H1 (cell line): ENCODE measurements around the gene GPR162. TPM values are rescaled to one million over a fixed set of nuclear protein-coding genes. Genes with fewer than 3 reads are reported as not detected.

Source experiments
- CTCF ChIA-PET: fragments of 300-600 bp; sonication (Branson Sonifier 250); formaldehyde crosslinking; loops from one replicate; lab custom pipeline; 2021; ENCODE audit not compliant: partially characterized antibody; lab: Charles Lee
- POLR2A ChIA-PET: fragments of 300-600 bp; sonication (Branson Sonifier 250); formaldehyde crosslinking; loops from one replicate; lab custom pipeline; 2021; ENCODE audit warnings: inconsistent platforms; ENCODE audit not compliant: partially characterized antibody; lab: Charles Lee
- DNase-seq, 2 experiments: peaks; one replicate each; pipeline versions ENCODE4 v3.0.0 to v3.0.0-alpha.2; 2010 to 2022; ENCODE audit warnings: low spot score in 2 of 2, low read depth in 1 of 2, mixed read lengths in 1 of 2
- FAIRE-seq: peaks from 2 replicates; lab custom pipeline; 2011; peaks lifted over from hg19 to GRCh38; lab: Jason Lieb, UNC
- H2AFZ ChIP-seq: 2 replicates; pipeline ENCODE4 v1.8.1; 2012; ENCODE audit warnings: low read length, inconsistent platforms
- H2AK5ac ChIP-seq: 2 replicates; pipeline ENCODE4 v1.6.1; 2013; ENCODE audit warnings: low read depth, low read length
- H2BK120ac ChIP-seq: replicated peaks from 2 replicates; pipeline ENCODE3; 2013; ENCODE audit warnings: low read depth, low read length, inconsistent platforms
- H2BK12ac ChIP-seq: 2 replicates; pipeline ENCODE4 v1.6.1; 2013; ENCODE audit warnings: low read depth, low read length
- H2BK15ac ChIP-seq: 2 replicates; pipeline ENCODE4 v1.6.1; 2013; ENCODE audit warnings: low read length
- H2BK20ac ChIP-seq: 2 replicates; pipeline ENCODE4 v1.6.1; 2013; ENCODE audit warnings: low read length
- H2BK5ac ChIP-seq: 2 replicates; pipeline ENCODE4 v1.6.1; 2013; ENCODE audit warnings: low read depth, low read length
- H3K14ac ChIP-seq: 2 replicates; pipeline ENCODE4 v1.6.1; 2013; ENCODE audit warnings: inconsistent platforms; ENCODE audit not compliant: insufficient read length
- H3K18ac ChIP-seq: 2 replicates; pipeline ENCODE4 v1.6.1; 2013; ENCODE audit warnings: low read length; ENCODE audit errors: extremely low read depth
- H3K23ac ChIP-seq: 2 replicates; pipeline ENCODE4 v1.6.1; 2013; ENCODE audit warnings: inconsistent platforms; ENCODE audit not compliant: insufficient read length
- H3K23me2 ChIP-seq: 2 replicates; pipeline ENCODE4 v1.6.1; 2013; ENCODE audit warnings: low read depth, low read length
- H3K27ac ChIP-seq: 2 replicates; pipeline ENCODE4 v1.6.1; 2011; ENCODE audit warnings: low read depth, low read length, inconsistent platforms
- H3K27me3 ChIP-seq, 4 experiments: replicated peaks in 1 of 4; 1 replicate in 1 of 4; 2 replicates in 3 of 4; pipeline versions ENCODE4 v1.6.1 to v1.8.1; 2011 to 2013; ENCODE audit warnings: low read length in 3 of 4, mild to moderate bottlenecking in 3 of 4, inconsistent platforms in 2 of 4, mixed read lengths in 2 of 4, moderate library complexity in 1 of 4; ENCODE audit not compliant: control insufficient read depth in 3 of 4, insufficient read depth in 3 of 4; ENCODE audit errors: extremely low read depth in 1 of 4
- H3K36me3 ChIP-seq, 4 experiments: 2 replicates each; pipeline versions ENCODE4 v1.6.1 to v1.8.1; 2011 to 2013; ENCODE audit warnings: mild to moderate bottlenecking in 4 of 4, low read length in 3 of 4, moderate library complexity in 2 of 4, control low read depth in 1 of 4, inconsistent platforms in 1 of 4; ENCODE audit not compliant: insufficient read depth in 4 of 4, control insufficient read depth in 2 of 4
- H3K4ac ChIP-seq: replicated peaks from 2 replicates; pipeline ENCODE3; 2013; ENCODE audit warnings: low read length, low read depth, mixed read lengths, inconsistent platforms; ENCODE audit not compliant: insufficient read length
- H3K4me1 ChIP-seq, 4 experiments: replicated peaks in 1 of 4; 1 replicate in 1 of 4; 2 replicates in 3 of 4; pipeline versions ENCODE4 v1.6.1 to v1.8.1; 2011 to 2013; ENCODE audit warnings: low read length in 3 of 4, inconsistent platforms in 2 of 4, mixed read lengths in 1 of 4; ENCODE audit not compliant: insufficient read depth in 4 of 4, control insufficient read depth in 3 of 4
- H3K4me2 ChIP-seq, 2 experiments: 2 replicates each; pipeline versions ENCODE4 v1.6.1 to v1.8.1; 2011 to 2013; ENCODE audit warnings: low read depth in 2 of 2, low read length in 2 of 2, control low read depth in 1 of 2, inconsistent platforms in 1 of 2, mild to moderate bottlenecking in 1 of 2; ENCODE audit not compliant: insufficient read depth in 1 of 2
- H3K4me3 ChIP-seq, 4 experiments: fragments of 200-600, 300-600 bp in 1 of 4; sonication (generic), shearing (Covaris generic), sonication (Bioruptor Twin) in 1 of 4; 2 replicates each; pipeline versions ENCODE4 v1.5.1 to v1.8.1; 2011 to 2016; ENCODE audit warnings: low read length in 4 of 4, low read depth in 3 of 4, control low read depth in 2 of 4, inconsistent platforms in 2 of 4, mild to moderate bottlenecking in 2 of 4, mixed read lengths in 1 of 4, moderate library complexity in 1 of 4; ENCODE audit not compliant: insufficient read depth in 2 of 4; ENCODE audit errors: extremely low read depth in 1 of 4
- H3K56ac ChIP-seq: replicated peaks from 2 replicates; pipeline ENCODE3; 2013; ENCODE audit warnings: low read depth, mild to moderate bottlenecking, mixed read lengths, low read length, inconsistent platforms; ENCODE audit not compliant: insufficient read length
- H3K79me1 ChIP-seq: 2 replicates; pipeline ENCODE4 v1.6.1; 2013; ENCODE audit warnings: low read depth, low read length, control low read depth
- H3K79me2 ChIP-seq, 2 experiments: 2 replicates each; pipeline versions ENCODE4 v1.6.1 to v1.8.1; 2012 to 2013; ENCODE audit warnings: low read length in 2 of 2, mild to moderate bottlenecking in 2 of 2, inconsistent platforms in 1 of 2; ENCODE audit not compliant: insufficient read depth in 2 of 2, control insufficient read depth in 1 of 2
- H3K9ac ChIP-seq, 4 experiments: replicated peaks in 1 of 4; 1 replicate in 1 of 4; 2 replicates in 3 of 4; pipeline versions ENCODE4 v1.6.1 to v1.8.1; 2011 to 2013; ENCODE audit warnings: low read depth in 3 of 4, low read length in 3 of 4, control low read depth in 2 of 4, mild to moderate bottlenecking in 2 of 4, moderate library complexity in 2 of 4, inconsistent platforms in 1 of 4; ENCODE audit errors: extremely low read depth in 1 of 4
- H3K9me3 ChIP-seq, 2 experiments: 2 replicates each; pipeline versions ENCODE4 v1.6.1 to v1.8.1; 2012 to 2013; ENCODE audit warnings: mild to moderate bottlenecking in 2 of 2, moderate library complexity in 2 of 2, control low read depth in 1 of 2, inconsistent platforms in 1 of 2, low read depth in 1 of 2, low read length in 1 of 2, mixed read lengths in 1 of 2; ENCODE audit not compliant: insufficient read depth in 2 of 2
- H4K20me1 ChIP-seq, 2 experiments: replicated peaks in 1 of 2; 2 replicates each; pipeline versions ENCODE3 to v1.8.1; 2011 to 2013; ENCODE audit warnings: inconsistent platforms in 2 of 2, low read length in 2 of 2, mild to moderate bottlenecking in 1 of 2; ENCODE audit not compliant: insufficient read depth in 2 of 2, control insufficient read depth in 1 of 2
- H4K5ac ChIP-seq: 2 replicates; pipeline ENCODE4 v1.6.1; 2013; ENCODE audit warnings: low read length, low read depth, mixed read lengths, inconsistent platforms; ENCODE audit not compliant: insufficient read length
- H4K8ac ChIP-seq: 2 replicates; pipeline ENCODE4 v1.8.0; 2013; ENCODE audit warnings: mild to moderate bottlenecking, moderate library complexity, low read length, inconsistent platforms; ENCODE audit not compliant: insufficient read depth; ENCODE audit errors: extremely low read depth
- H4K91ac ChIP-seq: replicated peaks from 2 replicates; pipeline ENCODE3; 2013; ENCODE audit warnings: low read length, mixed read lengths, inconsistent platforms; ENCODE audit not compliant: insufficient read length
- CHD1 ChIP-seq: IDR thresholded peaks from 2 replicates; pipeline ENCODE4 v1.6.1; 2012; ENCODE audit warnings: low read depth, low read length, improper control_type of control experiment
- POLR2A ChIP-seq, 2 experiments: IDR thresholded peaks; 1 replicate in 1 of 2; 2 replicates in 1 of 2; pipeline ENCODE4 v1.6.1; 2011; ENCODE audit warnings: low read depth in 2 of 2, low read length in 2 of 2, mild to moderate bottlenecking in 2 of 2; ENCODE audit errors: control extremely low read depth in 1 of 2
- POLR2AphosphoS5 ChIP-seq: IDR thresholded peaks from 2 replicates; pipeline ENCODE4 v1.6.1; 2011; ENCODE audit warnings: low read depth, low read length
- SP2 ChIP-seq: IDR thresholded peaks from 2 replicates; pipeline ENCODE4 v1.6.1; 2012; ENCODE audit warnings: mild to moderate bottlenecking, low read length, inconsistent platforms
- SRF ChIP-seq: IDR thresholded peaks from 2 replicates; pipeline ENCODE4 v1.6.1; 2011; ENCODE audit warnings: mild to moderate bottlenecking, low read depth, low read length, moderate library complexity
- TAF7 ChIP-seq: optimal IDR thresholded peaks from 2 replicates; pipeline ENCODE3; 2011; ENCODE audit warnings: low read depth, mild to moderate bottlenecking, inconsistent platforms, low read length, moderate library complexity, borderline replicate concordance
- WGBS, 2 experiments: shearing (Covaris generic) in 1 of 2; methylation state at CpG; one replicate each; pipeline versions ENCODE4 v1.1.6 to v1.1.7; 2013 to 2015; ENCODE audit warnings: low lambda C conversion rate in 2 of 2, mixed read lengths in 2 of 2, inconsistent platforms in 1 of 2, low coverage in 1 of 2, missing lambda C conversion rate in 1 of 2; ENCODE audit not compliant: insufficient replicate concordance in 2 of 2, insufficient coverage in 1 of 2, insufficient read length in 1 of 2; ENCODE audit errors: extremely low coverage in 1 of 2, missing lambda C conversion rate in 1 of 2; 5-methylcytosine and 5-hydroxymethylcytosine counted together
- polyA plus RNA-seq, 7 experiments: library from polyadenylated mRNA; depleted of rRNA in 3 of 7; stranded (reverse) in 5 of 7; unstranded in 2 of 7; fragments of >200 nt in 5 of 7; fragments of 200-250 nt in 2 of 7; gene quantifications; 1 replicate in 5 of 7; 2 replicates in 1 of 7; 4 replicates in 1 of 7; pipeline versions ENCODE4 v1.2.1 to v1.2.3, GENCODE V29; 2011 to 2013; ENCODE audit warnings: missing spikeins in 2 of 7, mixed read lengths in 2 of 7
- total RNA-seq: library from RNA; stranded (reverse); fragmentation: NEBNext Ultra II Directional; extraction: Animal tissue kit (Norgen Biotek cat#: 25700); gene quantifications from 2 replicates; pipeline ENCODE4 v1.2.1, GENCODE V29; 2021

GPR162 gene
- total and polyA plus RNA-seq, 2 of the 8 experiments (the other 6 are each of a cell fraction or from before 2014, with no cell fraction given), result 7.3 to 8.8 TPM

DNA sequence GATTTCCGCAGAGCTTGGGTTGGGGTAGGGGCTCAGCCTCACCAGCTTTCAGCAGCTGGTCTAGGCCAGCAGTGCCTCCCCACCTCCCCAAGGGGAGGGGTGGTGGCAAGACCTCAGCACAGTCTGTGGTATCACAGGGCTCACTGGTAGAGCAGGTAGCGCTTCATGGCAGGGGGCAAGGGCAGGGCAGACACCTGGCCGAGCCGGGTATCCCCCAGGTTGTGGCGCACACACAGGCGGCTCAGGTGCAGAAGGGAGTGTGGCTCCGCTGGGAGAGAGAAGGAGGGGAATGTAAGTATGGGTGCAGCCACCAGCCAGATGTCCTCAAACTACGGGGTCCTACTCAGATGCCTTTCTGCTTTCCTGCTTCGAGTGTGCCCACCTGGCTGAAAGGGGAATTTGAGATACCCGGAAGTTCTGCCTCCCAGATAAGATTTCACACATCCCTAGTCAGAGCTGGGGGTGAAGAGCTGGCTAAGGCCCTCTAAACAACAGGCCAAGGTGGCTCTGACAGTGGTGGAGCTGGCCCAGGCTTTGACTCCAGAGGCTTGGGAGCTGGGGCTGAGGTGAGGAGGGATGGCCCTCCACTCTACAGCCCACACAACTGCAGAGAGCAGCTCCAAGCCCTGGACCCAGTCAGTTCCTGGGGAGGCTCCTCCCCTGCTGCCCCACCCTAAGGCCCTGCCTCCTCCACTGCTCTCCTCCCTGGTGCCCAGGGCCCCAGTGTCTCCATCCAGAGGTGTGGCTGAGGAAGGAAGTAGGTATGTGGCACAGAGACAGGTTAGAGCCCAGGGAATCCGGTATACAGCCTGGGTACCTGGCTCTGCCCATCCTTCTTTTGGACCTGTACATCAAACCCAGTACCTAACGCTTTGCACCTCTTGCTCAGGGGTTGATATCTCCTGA lies 49.7 kb downstream of the GPR162 start:
- Histone ChIP-seq H2AK5ac (no peak overlapping the region), H3K79me2 (peaks cover 0 to 26% of the 10 kb centered on the region in 2 experiments; a peak in 2 of 4 replicates), H3K27me3 (no peaks in the 10 kb centered on the region), H3K23ac (no peak overlapping the region), H3K9ac (0 out of 7 replicates have a peak overlapping the region, but pooled peaks of 1 of the 4 experiments have one; percentile 8), H2BK20ac (no peak overlapping the region), H3K9me3 (no peaks in the 10 kb centered on the region), H3K4me3 (peak overlapping the region; percentile 42 to 95 (median 86); a peak in 6 of 8 replicates), H3K14ac (no peak overlapping the region), H4K5ac (no peak overlapping the region), H3K56ac (no peak overlapping the region), H2BK5ac (peak overlapping the region; percentile 45; the same call in 1 of the 2 replicates), H2BK15ac (no peak overlapping the region), H3K4me2 (peak overlapping the region; percentile 85 to 89), H3K79me1 (0 out of 2 replicates have a peak, but pooled peaks cover 4% of the 10 kb centered on the region), H3K36me3 (peaks cover 8 to 31% (median 13%) of the 10 kb centered on the region in 4 experiments), H3K23me2 (peaks cover 21% of the 10 kb centered on the region), H2BK12ac (no peak overlapping the region), H4K91ac (no peak overlapping the region), H3K18ac (no peak overlapping the region), H4K8ac (no peak overlapping the region), H3K27ac (no peak overlapping the region), H3K4ac (no peak overlapping the region), H2AFZ (no peak overlapping the region), H2BK120ac (no peak overlapping the region), H3K4me1 (peaks cover 6 to 41% (median 19%) of the 10 kb centered on the region in 4 experiments), H4K20me1 (peaks cover 25 to 30% of the 10 kb centered on the region in 2 experiments)
- DNase-seq, result peak in 1 of 2 experiments; percentile 58
- TF ChIP-seq SRF (no peak), POLR2AphosphoS5 (peak; percentile 80), CHD1 (no peak), TAF7 (peak; percentile 17), SP2 (no peak), POLR2A (IDR thresholded peaks at IDR 0.05; ENCODE audit: control extremely low read depth in 1 of 2, low read depth in 2 of 2, low read length in 2 of 2) (peak in 1 of 2 experiments; percentile 84; a peak in 2 of 3 replicates)
- FAIRE-seq, result no peak
- CTCF ChIA-PET, result interaction anchor here (0.6 to 10.4 kb wide), 25 partner anchors 11 to 266 kb away, joined by 3 to 216 read pairs (median 14); partner anchors contain the start of genes C12orf57, CDCA3, ENO2 and RNU7-1
- POLR2A ChIA-PET, result interaction anchor here (0.6 to 18.9 kb wide), 17 partner anchors 10 to 337 kb away, joined by 3 to 588 read pairs (median 26); partner anchors contain the start of genes ATN1, C12orf57, CDCA3 and ENO2
- WGBS, 2 experiments, result 81% methylated on average over 12 of the region's 12 CpGs; no CpG with 5 or more reads in 1 of the 2 experiments
